ENCODE measurements around the gene CLEC14A.
A peak's percentile ranks its signal among the peaks of the same experiment; 100 is the strongest.

The CLEC14A gene

GRCh38 chr14:38255673-38256532, at the start of gene CLEC14A:
Gene CLEC14A (minus strand): TSS chr14:38256093. CDS start chr14:38256022, 71 bp downstream.
- peak in 4 of 10 donors; percentile 9 to 82 (median 76) for DNase-seq
- intact Hi-C loops (cut with DNase I), result no loop called here

- intact Hi-C loops (cut with DNase I), result no loop called here
- no peak for DNase-seq
Measured at GRCh38 chr14:38302966-38303365, 47.1 kb upstream of the CLEC14A start.

GRCh38 chr14:38302034-38302433, 46.1 kb upstream of the CLEC14A start:
- DNase-seq, result no peak
- intact Hi-C loops (cut with DNase I), result no loop called here

- peak in 1 of 10 donors; percentile 62 for DNase-seq
- intact Hi-C loops (cut with DNase I), result no loop called here
Measured at GRCh38 chr14:38297681-38298080, 41.8 kb upstream of the CLEC14A start.

GRCh38 chr14:38291681-38292467, 36.0 kb upstream of the CLEC14A start:
- intact Hi-C loops (cut with DNase I), result no loop called here
- no peak for DNase-seq

GRCh38 chr14:38290601-38291188, 34.8 kb upstream of the CLEC14A start:
- intact Hi-C loops (cut with DNase I), result no loop called here
- no peak for DNase-seq

GRCh38 chr14:38286452-38286851, 30.6 kb upstream of the CLEC14A start:
- intact Hi-C loops (cut with DNase I), result no loop called here
- no peak for DNase-seq

- intact Hi-C loops (cut with DNase I), result no loop called here
- no peak for DNase-seq
Measured at GRCh38 chr14:38285962-38286361, 30.1 kb upstream of the CLEC14A start.

GRCh38 chr14:38282936-38283335, 27.0 kb upstream of the CLEC14A start:
- intact Hi-C loops (cut with DNase I), result no loop called here
- DNase-seq, result no peak

- no peak for DNase-seq
- intact Hi-C loops (cut with DNase I), result no loop called here
Measured at GRCh38 chr14:38280081-38280480, 24.2 kb upstream of the CLEC14A start.

- DNase-seq, result no peak
- intact Hi-C loops (cut with DNase I), result no loop called here
Measured at GRCh38 chr14:38279572-38279971, 23.7 kb upstream of the CLEC14A start.

GRCh38 chr14:38278035-38278434, 22.1 kb upstream of the CLEC14A start:
- intact Hi-C loops (cut with DNase I), result no loop called here
- DNase-seq, result no peak

GRCh38 chr14:38262844-38263243, 7.0 kb upstream of the CLEC14A start:
- no peak for DNase-seq
- intact Hi-C loops (cut with DNase I), result no loop called here

GRCh38 chr14:38261620-38262019, 5.7 kb upstream of the CLEC14A start:
- intact Hi-C loops (cut with DNase I), result no loop called here
- DNase-seq, result no peak

- DNase-seq, result no peak
- intact Hi-C loops (cut with DNase I), result no loop called here
Measured at GRCh38 chr14:38257507-38257906, 1.6 kb upstream of the CLEC14A start.

- intact Hi-C loops (cut with DNase I), result no loop called here
- no peak for DNase-seq
Measured at GRCh38 chr14:38256533-38256840, 594 bp upstream of the CLEC14A start.

- peak in 5 of 10 donors; percentile 7 to 88 (median 81) for DNase-seq
- intact Hi-C loops (cut with DNase I), result no loop called here
Measured at GRCh38 chr14:38255408-38255672, 553 bp downstream of the CLEC14A start.

- intact Hi-C loops (cut with DNase I), result no loop called here
- peak in 2 of 10 donors; percentile 9 to 10 for DNase-seq
Measured at GRCh38 chr14:38254571-38255407, 1.1 kb downstream of the CLEC14A start.

GRCh38 chr14:38253676-38254075, 2.2 kb downstream of the CLEC14A start:
- intact Hi-C loops (cut with DNase I), result no loop called here
- DNase-seq, result no peak

GRCh38 chr14:38252066-38252710, 3.7 kb downstream of the CLEC14A start:
- DNase-seq, result no peak
- intact Hi-C loops (cut with DNase I), result no loop called here
